ENCODE results near the gene LPP.

DNA sequence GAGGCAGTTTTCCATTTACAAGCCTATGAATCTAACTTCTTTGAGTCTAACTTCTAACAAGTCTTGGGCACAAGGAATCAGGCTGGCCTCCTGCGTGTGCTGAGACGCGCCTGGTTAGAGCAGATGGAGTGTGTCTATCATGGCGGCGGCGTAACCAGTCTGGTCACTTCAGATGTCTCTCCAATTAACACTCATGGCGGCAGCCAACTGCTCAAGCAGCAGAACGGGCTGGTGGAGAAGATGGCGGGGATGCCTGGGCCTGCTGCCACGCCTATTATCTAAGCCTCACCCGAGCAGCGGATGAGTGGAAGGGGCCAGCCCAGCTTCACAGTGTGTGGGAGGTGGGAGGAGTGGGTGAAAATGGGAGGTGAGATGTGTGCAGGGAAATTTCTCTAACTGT is 771.4 kb downstream of the LPP start:
- TF ChIP-seq, protein P1, sequence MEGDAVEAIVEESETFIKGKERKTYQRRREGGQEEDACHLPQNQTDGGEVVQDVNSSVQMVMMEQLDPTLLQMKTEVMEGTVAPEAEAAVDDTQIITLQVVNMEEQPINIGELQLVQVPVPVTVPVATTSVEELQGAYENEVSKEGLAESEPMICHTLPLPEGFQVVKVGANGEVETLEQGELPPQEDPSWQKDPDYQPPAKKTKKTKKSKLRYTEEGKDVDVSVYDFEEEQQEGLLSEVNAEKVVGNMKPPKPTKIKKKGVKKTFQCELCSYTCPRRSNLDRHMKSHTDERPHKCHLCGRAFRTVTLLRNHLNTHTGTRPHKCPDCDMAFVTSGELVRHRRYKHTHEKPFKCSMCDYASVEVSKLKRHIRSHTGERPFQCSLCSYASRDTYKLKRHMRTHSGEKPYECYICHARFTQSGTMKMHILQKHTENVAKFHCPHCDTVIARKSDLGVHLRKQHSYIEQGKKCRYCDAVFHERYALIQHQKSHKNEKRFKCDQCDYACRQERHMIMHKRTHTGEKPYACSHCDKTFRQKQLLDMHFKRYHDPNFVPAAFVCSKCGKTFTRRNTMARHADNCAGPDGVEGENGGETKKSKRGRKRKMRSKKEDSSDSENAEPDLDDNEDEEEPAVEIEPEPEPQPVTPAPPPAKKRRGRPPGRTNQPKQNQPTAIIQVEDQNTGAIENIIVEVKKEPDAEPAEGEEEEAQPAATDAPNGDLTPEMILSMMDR (IDR thresholded peaks at IDR 0.05): no peak
- TF ChIP-seq POLR2A (IDR thresholded peaks at IDR 0.05): no peak
